ENCODE data around the gene CGB1. TPM values are rescaled to one million over a fixed set of nuclear protein-coding genes. Genes with fewer than 3 reads are reported as not detected.
"Not testable (repeated sequence)": the region's sequence is repeated elsewhere in the genome, so short reads cannot be mapped to it uniquely, and the experiment has no call there.

The CGB1 gene
- total RNA-seq, 2 experiments from 2014 or later, result not detected

DNA sequence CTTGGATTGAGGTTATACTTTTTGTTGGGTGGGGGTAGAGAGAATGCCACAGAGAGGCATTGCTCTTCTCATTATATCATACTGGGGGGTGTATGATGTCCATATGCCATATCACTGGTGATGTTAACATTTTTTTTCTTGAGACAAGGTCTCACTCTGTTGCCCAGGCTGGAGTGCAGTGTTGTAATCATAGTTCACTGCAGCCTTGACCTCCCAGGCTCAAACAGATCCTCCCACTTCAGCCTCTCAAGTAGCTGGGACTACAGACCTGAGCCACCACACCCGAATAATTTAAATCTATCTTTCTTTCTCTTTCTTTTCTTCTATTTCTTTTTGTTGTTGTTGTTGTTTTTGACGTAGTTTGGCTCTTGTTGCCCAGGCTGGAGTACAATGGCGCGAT, 43.7 kb upstream of the CGB1 start:
- H3K9me3 ChIP-seq (ENCODE audit: control insufficient read depth in 1 of 2, insufficient read depth in 1 of 2, low read length in 2 of 2), result no peaks in the 10 kb centered on the region
- Mint-ChIP-seq H3K27me3 (peaks cover 23% of the 10 kb centered on the region), H3K27ac (no peak overlapping the region), H3K4me3 (no peak overlapping the region), H3K36me3 (ENCODE audit: low read depth) (peaks cover 7% of the 10 kb centered on the region), H3K9me3 (no peaks in the 10 kb centered on the region), H3K4me1 (ENCODE audit: low read depth) (peaks cover 8% of the 10 kb centered on the region)
- ChIA-PET CTCF (no interaction called here), POLR2A (no interaction called here)
- peaks cover 8% of the 10 kb centered on the region for H3K4me1 ChIP-seq (ENCODE audit: insufficient read depth, low read length)
- H3K27ac ChIP-seq (ENCODE audit: low read depth in 1 of 2, low read length in 2 of 2), result no peak overlapping the region
- ATAC-seq (ENCODE audit: poor library complexity), result no peak
- DNase-seq, result no peak
- no peak for TF ChIP-seq CTCF (IDR thresholded peaks at IDR 0.05)
- peaks cover 4 to 6% of the 10 kb centered on the region in 2 experiments for H3K27me3 ChIP-seq (ENCODE audit: control insufficient read depth in 1 of 2, insufficient read depth in 2 of 2, low read length in 2 of 2)
- intact Hi-C loops (cut with DNase I, micrococcal nuclease), result loop anchor here in 1 of 2 experiments (5.0 to 10.0 kb wide), 3 partner anchors 83 to 1724 kb away; partner anchors contain the start of gene RPL13A
- H3K4me3 ChIP-seq (ENCODE audit: low read length), result no peak overlapping the region
- H3K36me3 ChIP-seq (ENCODE audit: insufficient read depth, low read length), result no peaks in the 10 kb centered on the region

DNA sequence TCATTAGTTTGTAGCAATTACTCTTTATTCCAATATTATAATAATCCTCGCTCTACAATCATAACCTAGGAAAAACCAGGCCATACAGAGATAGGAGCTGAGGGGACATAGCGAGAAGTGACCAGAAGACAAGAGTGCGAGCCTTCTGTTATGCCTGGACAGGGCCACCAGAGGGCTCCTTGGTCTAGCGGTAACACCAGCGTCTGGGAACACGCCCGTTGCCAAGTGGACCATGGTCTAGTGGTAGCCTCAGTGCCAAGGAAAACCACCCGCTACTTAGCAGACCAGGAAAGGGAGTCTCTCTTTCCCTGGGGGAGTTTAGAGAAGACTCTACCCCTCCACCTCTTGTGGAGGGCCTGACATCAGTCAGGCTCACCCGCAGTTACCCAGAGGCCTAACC, 38.2 kb upstream of the CGB1 start:
- TF ChIP-seq CTCF (IDR thresholded peaks at IDR 0.05), result peak; percentile 40
- H3K4me3 ChIP-seq (ENCODE audit: low read length); H3K4me1 ChIP-seq (ENCODE audit: insufficient read depth, low read length); ATAC-seq (ENCODE audit: poor library complexity); H3K36me3 Mint-ChIP-seq (ENCODE audit: low read depth); H3K9me3 Mint-ChIP-seq; H3K4me3 Mint-ChIP-seq; H3K27ac Mint-ChIP-seq; POLR2A ChIA-PET; H3K27ac ChIP-seq (ENCODE audit: low read depth in 1 of 2, low read length in 2 of 2); intact Hi-C loops (cut with DNase I, micrococcal nuclease); H3K36me3 ChIP-seq (ENCODE audit: insufficient read depth, low read length): not testable (repeated sequence)
- H3K4me1 Mint-ChIP-seq (ENCODE audit: low read depth), result peaks cover 11% of the 10 kb centered on the region
- CTCF ChIA-PET, result interaction anchor here (1.1 to 1.7 kb wide), 2 partner anchors 39 to 81 kb away, joined by 3 to 5 read pairs; partner anchors contain the start of genes GYS1, LIN7B and RUVBL2
- Histone ChIP-seq H3K27me3 (ENCODE audit: control insufficient read depth in 1 of 2, insufficient read depth in 2 of 2, low read length in 2 of 2) (peaks cover 25 to 39% of the 10 kb centered on the region in 2 experiments), H3K9me3 (ENCODE audit: control insufficient read depth in 1 of 2, insufficient read depth in 1 of 2, low read length in 2 of 2) (peaks cover 0 to 21% of the 10 kb centered on the region in 2 experiments)
- peak in 2 of 14 experiments; percentile 26 to 33 for DNase-seq
- H3K27me3 Mint-ChIP-seq, result peaks cover 59% of the 10 kb centered on the region

GRCh38 chr19:49073514-49074378, 37.1 kb upstream of the CGB1 start:
- Histone ChIP-seq H3K27ac (ENCODE audit: low read depth in 1 of 2, low read length in 2 of 2) (no peak overlapping the region), H3K9me3 (ENCODE audit: control insufficient read depth in 1 of 2, insufficient read depth in 1 of 2, low read length in 2 of 2) (peaks cover 0 to 21% of the 10 kb centered on the region in 2 experiments), H3K4me3 (ENCODE audit: low read length) (no peak overlapping the region), H3K36me3 (ENCODE audit: insufficient read depth, low read length) (no peaks in the 10 kb centered on the region), H3K27me3 (ENCODE audit: control insufficient read depth in 1 of 2, insufficient read depth in 2 of 2, low read length in 2 of 2) (peaks cover 32 to 48% of the 10 kb centered on the region in 2 experiments), H3K4me1 (ENCODE audit: insufficient read depth, low read length) (peaks cover 8% of the 10 kb centered on the region)
- H3K4me3 Mint-ChIP-seq, result peak overlapping the region; percentile 17
- intact Hi-C loops (cut with DNase I, micrococcal nuclease), result no loop called here
- ChIA-PET POLR2A (no interaction called here), CTCF (interaction anchor here (0.7 to 1.2 kb wide), 4 partner anchors 24 to 455 kb away, joined by 4 to 5 read pairs (median 4); partner anchors contain the start of genes LIN7B, RPL18 and SPHK2)
- ATAC-seq (ENCODE audit: poor library complexity) (no peak), DNase-seq (peak in 1 of 14 experiments; percentile 36)
- H3K9me3 Mint-ChIP-seq, result no peaks in the 10 kb centered on the region
- H3K4me1 Mint-ChIP-seq (ENCODE audit: low read depth), result peaks cover 11% of the 10 kb centered on the region
- no peaks in the 10 kb centered on the region for H3K36me3 Mint-ChIP-seq (ENCODE audit: low read depth)
- H3K27ac Mint-ChIP-seq, result no peak overlapping the region
- peaks cover 67% of the 10 kb centered on the region for H3K27me3 Mint-ChIP-seq
- TF ChIP-seq CTCF (IDR thresholded peaks at IDR 0.05), result no peak
